ENCODE measurements around the gene FAIM2.

The FAIM2 gene

DNA sequence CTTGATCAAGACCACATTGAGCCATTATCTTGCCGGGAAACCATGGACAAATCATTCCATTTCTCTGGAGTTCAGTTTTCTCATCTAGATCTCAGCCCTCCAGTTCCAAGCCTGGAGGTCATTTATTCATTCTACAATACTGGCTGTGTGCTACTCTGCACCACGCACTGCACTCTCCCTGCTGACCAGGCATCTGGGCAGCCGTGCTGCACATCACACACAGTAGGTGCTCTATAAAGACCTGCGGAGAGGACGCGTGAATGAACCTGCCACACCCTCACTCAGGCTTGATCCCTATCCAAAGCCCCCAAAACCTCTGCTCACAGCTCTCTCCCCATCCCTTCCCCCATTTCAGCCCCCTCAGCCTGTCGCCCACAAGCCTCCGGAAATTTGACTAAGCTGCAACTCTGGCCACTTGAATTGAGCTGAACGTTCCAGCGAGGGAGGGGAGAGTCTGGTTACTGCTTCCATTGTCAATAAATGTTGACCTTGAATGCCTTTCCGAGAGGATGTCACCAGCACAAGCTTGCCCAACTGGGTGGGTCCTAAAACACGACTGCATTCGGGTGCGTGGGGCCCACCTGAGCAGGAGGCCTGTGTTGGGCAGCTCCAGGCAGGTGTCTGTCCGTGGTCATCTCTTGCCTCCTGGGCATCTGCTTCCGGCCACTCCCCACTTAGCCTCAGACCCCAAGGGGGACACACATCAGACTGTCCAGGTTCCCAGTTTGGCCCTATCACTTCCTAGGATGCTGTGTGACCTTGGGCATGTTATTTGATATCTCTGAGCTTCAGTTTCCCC, 17.8 kb downstream of the FAIM2 start:
- Histone ChIP-seq H3K4me3 (IDR thresholded peaks at IDR 0.05; ENCODE audit: insufficient read depth, low read depth, low read length) (no peak overlapping the region), H4K20me1 (ENCODE audit: insufficient read depth) (no peaks in the 10 kb centered on the region), H3K27ac (no peak overlapping the region), H3K4me1 (ENCODE audit: low read depth, poor library complexity, severe bottlenecking) (no peaks in the 10 kb centered on the region), H3K27me3 (ENCODE audit: insufficient read depth, low read depth) (peaks cover 58% of the 10 kb centered on the region), H3K4me2 (no peak overlapping the region), H3K79me2 (ENCODE audit: insufficient read depth, low read depth) (no peaks in the 10 kb centered on the region), H3K9ac (no peak overlapping the region), H2AFZ (ENCODE audit: low read depth) (no peak overlapping the region), H3K36me3 (ENCODE audit: insufficient read depth) (no peaks in the 10 kb centered on the region)
- TF ChIP-seq, protein P1, sequence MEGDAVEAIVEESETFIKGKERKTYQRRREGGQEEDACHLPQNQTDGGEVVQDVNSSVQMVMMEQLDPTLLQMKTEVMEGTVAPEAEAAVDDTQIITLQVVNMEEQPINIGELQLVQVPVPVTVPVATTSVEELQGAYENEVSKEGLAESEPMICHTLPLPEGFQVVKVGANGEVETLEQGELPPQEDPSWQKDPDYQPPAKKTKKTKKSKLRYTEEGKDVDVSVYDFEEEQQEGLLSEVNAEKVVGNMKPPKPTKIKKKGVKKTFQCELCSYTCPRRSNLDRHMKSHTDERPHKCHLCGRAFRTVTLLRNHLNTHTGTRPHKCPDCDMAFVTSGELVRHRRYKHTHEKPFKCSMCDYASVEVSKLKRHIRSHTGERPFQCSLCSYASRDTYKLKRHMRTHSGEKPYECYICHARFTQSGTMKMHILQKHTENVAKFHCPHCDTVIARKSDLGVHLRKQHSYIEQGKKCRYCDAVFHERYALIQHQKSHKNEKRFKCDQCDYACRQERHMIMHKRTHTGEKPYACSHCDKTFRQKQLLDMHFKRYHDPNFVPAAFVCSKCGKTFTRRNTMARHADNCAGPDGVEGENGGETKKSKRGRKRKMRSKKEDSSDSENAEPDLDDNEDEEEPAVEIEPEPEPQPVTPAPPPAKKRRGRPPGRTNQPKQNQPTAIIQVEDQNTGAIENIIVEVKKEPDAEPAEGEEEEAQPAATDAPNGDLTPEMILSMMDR (conservative IDR thresholded peaks at IDR 0.05; ENCODE audit: low read depth, low read length), result no peak

DNA sequence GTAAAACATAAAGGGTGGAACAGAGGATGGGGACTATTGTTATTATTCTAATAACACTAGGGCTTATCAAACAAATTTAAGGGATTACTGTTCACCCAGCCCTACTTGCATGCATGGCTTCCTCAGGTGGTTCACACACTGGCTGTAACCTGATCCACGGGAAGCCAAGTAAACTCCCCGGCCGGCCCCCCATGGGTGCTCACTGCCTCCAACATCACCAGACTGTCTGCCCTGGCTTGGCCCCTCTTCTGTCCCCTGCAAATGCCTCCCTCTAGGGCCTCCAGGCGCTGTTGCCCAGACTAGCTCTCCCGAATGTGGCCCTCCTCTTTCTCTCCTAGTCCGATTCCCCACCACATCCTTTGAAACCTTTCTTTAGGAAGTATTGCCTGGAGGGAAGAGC, 18.6 kb downstream of the FAIM2 start:
- H4K20me1 ChIP-seq (ENCODE audit: insufficient read depth), result no peaks in the 10 kb centered on the region
- peaks cover 57% of the 10 kb centered on the region for H3K27me3 ChIP-seq (ENCODE audit: insufficient read depth, low read depth)
- H3K4me3 ChIP-seq (IDR thresholded peaks at IDR 0.05; ENCODE audit: insufficient read depth, low read depth, low read length), result no peak overlapping the region
- no peak overlapping the region for H3K27ac ChIP-seq
- H3K9ac ChIP-seq, result no peak overlapping the region
- TF ChIP-seq, protein P1 (conservative IDR thresholded peaks at IDR 0.05; ENCODE audit: low read depth, low read length), result no peak
- H3K4me1 ChIP-seq (ENCODE audit: low read depth, poor library complexity, severe bottlenecking), result no peaks in the 10 kb centered on the region
- no peak overlapping the region for H3K4me2 ChIP-seq
- no peak overlapping the region for H2AFZ ChIP-seq (ENCODE audit: low read depth)
- H3K36me3 ChIP-seq (ENCODE audit: insufficient read depth), result no peaks in the 10 kb centered on the region
- no peaks in the 10 kb centered on the region for H3K79me2 ChIP-seq (ENCODE audit: insufficient read depth, low read depth)

DNA sequence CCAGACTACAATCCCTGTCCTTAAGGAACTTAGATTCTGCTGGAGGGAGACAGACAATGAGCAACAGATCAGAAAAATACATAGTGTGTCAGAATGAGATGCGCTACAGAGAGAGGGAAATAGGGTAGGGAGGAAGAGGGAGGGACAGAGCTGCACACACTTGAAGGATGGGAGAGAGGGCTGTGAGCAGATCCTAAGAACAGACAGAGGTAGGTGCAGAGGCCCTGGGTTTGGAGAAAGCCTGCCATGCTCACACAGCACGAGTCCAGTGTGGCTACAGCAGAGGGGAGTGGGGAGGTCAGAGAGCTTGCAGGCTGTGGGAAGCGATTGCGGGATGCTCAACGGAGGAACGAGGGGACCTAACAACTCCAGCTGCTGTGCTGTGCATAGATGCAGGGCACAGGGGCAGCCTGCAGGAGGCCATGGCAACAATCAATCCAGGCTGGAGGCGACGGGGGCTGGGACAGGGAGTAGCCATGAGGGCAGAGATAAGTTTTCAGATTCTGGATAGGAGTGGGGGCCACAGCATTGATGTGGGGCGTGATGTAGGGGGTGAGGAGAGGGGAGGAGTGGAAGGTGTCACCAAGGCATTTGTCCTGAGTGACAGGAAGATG, 20.7 kb downstream of the FAIM2 start:
- Histone ChIP-seq H3K79me2 (ENCODE audit: insufficient read depth, low read depth) (no peaks in the 10 kb centered on the region), H3K4me2 (no peak overlapping the region), H2AFZ (ENCODE audit: low read depth) (no peak overlapping the region), H3K4me3 (IDR thresholded peaks at IDR 0.05; ENCODE audit: insufficient read depth, low read depth, low read length) (no peak overlapping the region), H3K4me1 (ENCODE audit: low read depth, poor library complexity, severe bottlenecking) (no peaks in the 10 kb centered on the region), H4K20me1 (ENCODE audit: insufficient read depth) (no peaks in the 10 kb centered on the region), H3K36me3 (ENCODE audit: insufficient read depth) (no peaks in the 10 kb centered on the region), H3K27ac (no peak overlapping the region), H3K27me3 (ENCODE audit: insufficient read depth, low read depth) (peaks cover 50% of the 10 kb centered on the region), H3K9ac (no peak overlapping the region)
- TF ChIP-seq, protein P1 (conservative IDR thresholded peaks at IDR 0.05; ENCODE audit: low read depth, low read length), result no peak

DNA sequence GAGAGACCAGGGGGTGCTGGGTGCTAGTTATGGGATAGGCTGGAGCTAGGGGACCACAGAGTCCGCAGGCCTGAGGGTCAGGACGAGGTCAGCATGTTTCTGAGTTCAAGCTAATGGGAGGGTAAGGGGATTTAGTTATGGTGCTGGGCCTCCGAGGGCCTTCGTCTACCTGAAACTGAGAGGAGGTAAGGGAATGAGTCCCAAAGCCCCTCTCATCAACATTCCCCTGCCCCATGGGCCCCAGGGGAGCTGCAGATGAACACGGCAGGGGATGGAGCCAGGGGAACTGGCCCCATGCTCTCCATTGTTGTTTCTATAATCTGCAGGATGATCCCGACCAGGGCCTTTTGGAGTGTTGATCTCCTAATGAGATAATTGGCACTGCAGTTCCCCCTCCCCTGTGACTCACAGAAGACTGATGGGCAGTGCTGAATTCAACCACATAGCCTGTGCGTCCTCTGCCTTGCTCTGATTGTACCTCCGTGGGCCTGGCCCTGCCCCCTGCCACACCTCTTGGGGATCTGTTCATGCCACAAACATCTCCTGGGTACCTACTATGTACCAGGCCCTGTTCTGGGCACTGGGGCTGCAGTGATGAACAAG, 21.4 kb downstream of the FAIM2 start:
- TF ChIP-seq, protein P1 (conservative IDR thresholded peaks at IDR 0.05; ENCODE audit: low read depth, low read length), result no peak
- no peak overlapping the region for H3K27ac ChIP-seq
- no peaks in the 10 kb centered on the region for H3K4me1 ChIP-seq (ENCODE audit: low read depth, poor library complexity, severe bottlenecking)
- no peak overlapping the region for H3K9ac ChIP-seq
- H3K79me2 ChIP-seq (ENCODE audit: insufficient read depth, low read depth), result no peaks in the 10 kb centered on the region
- H3K4me2 ChIP-seq, result no peak overlapping the region
- no peaks in the 10 kb centered on the region for H4K20me1 ChIP-seq (ENCODE audit: insufficient read depth)
- no peaks in the 10 kb centered on the region for H3K36me3 ChIP-seq (ENCODE audit: insufficient read depth)
- no peak overlapping the region for H3K4me3 ChIP-seq (IDR thresholded peaks at IDR 0.05; ENCODE audit: insufficient read depth, low read depth, low read length)
- H2AFZ ChIP-seq (ENCODE audit: low read depth), result no peak overlapping the region
- peaks cover 44% of the 10 kb centered on the region for H3K27me3 ChIP-seq (ENCODE audit: insufficient read depth, low read depth)

Data from KMS-11 (cell line).